Astrocyte (in vitro differentiated cells and primary cell): Measurements from ENCODE around the gene ANO6.

Experiments
- CTCF ChIP-seq: IDR thresholded peaks from 2 replicates; pipeline ENCODE4 v1.5.1; 2011; ENCODE audit warnings: low read depth, mild to moderate bottlenecking, inconsistent platforms, low read length, moderate library complexity; ENCODE audit not compliant: insufficient read depth
- EZH2 ChIP-seq: IDR thresholded peaks from 2 replicates; pipeline ENCODE4 v1.6.1; 2012; ENCODE audit warnings: mild to moderate bottlenecking, low read length, inconsistent platforms; ENCODE audit not compliant: insufficient read depth

- TF ChIP-seq CTCF = no peak
- no peak for TF ChIP-seq EZH2
These were observed 163.4 kb downstream of the ANO6 start for GRCh38 chr12:45379261-45379660.
